ENCODE data around the gene KHDC1L.

Gene KHDC1L

DNA sequence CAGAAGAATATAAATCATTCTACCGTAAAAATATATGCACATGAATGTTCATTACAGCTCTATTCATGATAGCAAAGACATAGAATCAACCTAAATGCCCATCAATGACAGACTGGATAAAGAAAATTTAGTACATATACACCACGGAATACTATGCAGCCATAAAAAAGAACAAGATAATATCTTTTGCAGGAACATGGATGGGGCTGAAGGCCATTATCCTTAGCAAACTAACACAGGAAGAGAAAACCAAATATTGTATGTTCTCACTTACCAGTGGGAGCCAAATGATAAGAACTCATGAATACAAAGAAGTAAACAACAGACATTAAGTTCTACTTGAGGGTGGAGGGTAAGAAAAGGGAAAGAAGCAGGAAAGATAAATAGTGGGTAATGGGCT, 8.4 kb downstream of the KHDC1L start:
- no peak for ATAC-seq
- TF ChIP-seq, protein P1, sequence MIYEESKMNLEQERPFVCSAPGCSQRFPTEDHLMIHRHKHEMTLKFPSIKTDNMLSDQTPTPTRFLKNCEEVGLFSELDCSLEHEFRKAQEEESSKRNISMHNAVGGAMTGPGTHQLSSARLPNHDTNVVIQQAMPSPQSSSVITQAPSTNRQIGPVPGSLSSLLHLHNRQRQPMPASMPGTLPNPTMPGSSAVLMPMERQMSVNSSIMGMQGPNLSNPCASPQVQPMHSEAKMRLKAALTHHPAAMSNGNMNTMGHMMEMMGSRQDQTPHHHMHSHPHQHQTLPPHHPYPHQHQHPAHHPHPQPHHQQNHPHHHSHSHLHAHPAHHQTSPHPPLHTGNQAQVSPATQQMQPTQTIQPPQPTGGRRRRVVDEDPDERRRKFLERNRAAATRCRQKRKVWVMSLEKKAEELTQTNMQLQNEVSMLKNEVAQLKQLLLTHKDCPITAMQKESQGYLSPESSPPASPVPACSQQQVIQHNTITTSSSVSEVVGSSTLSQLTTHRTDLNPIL (CRISPR knock-in tag; IDR thresholded peaks at IDR 0.05; ENCODE audit: low read depth) = no peak
- TF ChIP-seq ZC3H10 (CRISPR knock-in tag; IDR thresholded peaks at IDR 0.05) (no peak), ZNF565 (CRISPR knock-in tag; conservative IDR thresholded peaks at IDR 0.05; ENCODE audit: low read depth) (no peak), TOX (CRISPR knock-in tag; IDR thresholded peaks at IDR 0.05; ENCODE audit: borderline replicate concordance) (no peak)
- TF ChIP-seq, protein P2, sequence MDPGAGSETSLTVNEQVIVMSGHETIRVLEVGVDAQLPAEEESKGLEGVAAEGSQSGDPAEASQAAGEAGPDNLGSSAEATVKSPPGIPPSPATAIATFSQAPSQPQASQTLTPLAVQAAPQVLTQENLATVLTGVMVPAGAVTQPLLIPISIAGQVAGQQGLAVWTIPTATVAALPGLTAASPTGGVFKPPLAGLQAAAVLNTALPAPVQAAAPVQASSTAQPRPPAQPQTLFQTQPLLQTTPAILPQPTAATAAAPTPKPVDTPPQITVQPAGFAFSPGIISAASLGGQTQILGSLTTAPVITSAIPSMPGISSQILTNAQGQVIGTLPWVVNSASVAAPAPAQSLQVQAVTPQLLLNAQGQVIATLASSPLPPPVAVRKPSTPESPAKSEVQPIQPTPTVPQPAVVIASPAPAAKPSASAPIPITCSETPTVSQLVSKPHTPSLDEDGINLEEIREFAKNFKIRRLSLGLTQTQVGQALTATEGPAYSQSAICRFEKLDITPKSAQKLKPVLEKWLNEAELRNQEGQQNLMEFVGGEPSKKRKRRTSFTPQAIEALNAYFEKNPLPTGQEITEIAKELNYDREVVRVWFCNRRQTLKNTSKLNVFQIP (CRISPR knock-in tag; IDR thresholded peaks at IDR 0.05; ENCODE audit: borderline replicate concordance, low read depth) = no peak

DNA sequence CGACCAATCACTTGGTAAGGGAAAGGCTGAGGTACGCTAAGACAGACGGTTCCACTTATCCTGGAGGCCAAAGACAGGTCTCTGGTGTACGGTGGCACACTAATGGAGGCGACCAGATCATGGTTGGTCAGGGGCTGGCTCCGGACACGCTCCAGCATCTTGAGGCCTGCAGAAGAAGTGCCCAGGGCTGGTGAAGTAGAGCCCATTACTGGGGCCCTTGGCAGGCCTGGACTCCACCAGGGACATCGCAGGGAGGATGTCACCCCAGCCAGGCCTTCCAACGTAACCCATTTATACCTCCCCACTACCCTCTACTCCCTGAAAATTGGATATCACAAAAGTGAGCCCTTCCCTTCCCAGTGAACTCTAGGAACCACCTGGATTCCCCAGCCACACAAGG, 16.2 kb downstream of the KHDC1L start:
- ATAC-seq = no peak
- no peak for TF ChIP-seq SNAI2 (CRISPR knock-in tag; IDR thresholded peaks at IDR 0.05)
- no peak for TF ChIP-seq ISL1 (CRISPR knock-in tag; IDR thresholded peaks at IDR 0.05)
- no peak for TF ChIP-seq TOX (CRISPR knock-in tag; IDR thresholded peaks at IDR 0.05; ENCODE audit: borderline replicate concordance)
- no peak for TF ChIP-seq ZFP3 (CRISPR knock-in tag; IDR thresholded peaks at IDR 0.05)

DNA sequence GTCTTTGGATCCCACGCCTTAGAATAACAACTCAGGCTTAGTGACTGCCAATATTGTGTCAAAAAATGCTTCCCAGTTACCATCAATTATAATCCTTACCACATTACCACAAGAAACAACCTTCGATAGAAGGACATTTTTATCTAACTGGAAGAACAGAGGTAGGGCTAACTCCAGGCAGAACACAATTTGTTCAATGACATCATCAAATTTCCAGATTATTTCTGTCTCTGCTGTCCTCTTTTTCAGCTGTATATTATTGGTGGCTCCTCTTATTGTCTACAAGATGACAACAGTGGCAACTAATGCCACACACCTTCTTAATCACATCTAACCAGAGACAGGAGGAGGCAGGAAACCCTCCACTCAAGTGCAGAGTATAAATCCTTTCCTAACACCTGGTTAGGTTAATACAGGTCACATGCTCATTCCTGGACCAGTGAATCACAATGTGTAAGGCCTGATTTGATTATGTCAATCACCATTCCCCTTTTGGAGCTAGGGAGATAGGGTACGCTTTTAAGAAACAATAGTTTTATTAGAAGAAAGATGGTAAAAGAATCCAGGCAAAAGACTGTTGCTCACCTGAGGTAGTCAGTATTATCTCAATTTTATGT, 18.0 kb downstream of the KHDC1L start:
- TF ChIP-seq ESRRG (CRISPR knock-in tag; IDR thresholded peaks at IDR 0.05) (no peak), ZNF565 (CRISPR knock-in tag; conservative IDR thresholded peaks at IDR 0.05; ENCODE audit: low read depth) (no peak), CSDC2 (CRISPR knock-in tag; IDR thresholded peaks at IDR 0.05) (no peak), ARNTL (CRISPR knock-in tag; IDR thresholded peaks at IDR 0.05; ENCODE audit: borderline replicate concordance, low read depth) (no peak), ZNF70 (CRISPR knock-in tag; IDR thresholded peaks at IDR 0.05) (no peak), ZC3H10 (CRISPR knock-in tag; IDR thresholded peaks at IDR 0.05) (no peak)
- TF ChIP-seq, protein P3, sequence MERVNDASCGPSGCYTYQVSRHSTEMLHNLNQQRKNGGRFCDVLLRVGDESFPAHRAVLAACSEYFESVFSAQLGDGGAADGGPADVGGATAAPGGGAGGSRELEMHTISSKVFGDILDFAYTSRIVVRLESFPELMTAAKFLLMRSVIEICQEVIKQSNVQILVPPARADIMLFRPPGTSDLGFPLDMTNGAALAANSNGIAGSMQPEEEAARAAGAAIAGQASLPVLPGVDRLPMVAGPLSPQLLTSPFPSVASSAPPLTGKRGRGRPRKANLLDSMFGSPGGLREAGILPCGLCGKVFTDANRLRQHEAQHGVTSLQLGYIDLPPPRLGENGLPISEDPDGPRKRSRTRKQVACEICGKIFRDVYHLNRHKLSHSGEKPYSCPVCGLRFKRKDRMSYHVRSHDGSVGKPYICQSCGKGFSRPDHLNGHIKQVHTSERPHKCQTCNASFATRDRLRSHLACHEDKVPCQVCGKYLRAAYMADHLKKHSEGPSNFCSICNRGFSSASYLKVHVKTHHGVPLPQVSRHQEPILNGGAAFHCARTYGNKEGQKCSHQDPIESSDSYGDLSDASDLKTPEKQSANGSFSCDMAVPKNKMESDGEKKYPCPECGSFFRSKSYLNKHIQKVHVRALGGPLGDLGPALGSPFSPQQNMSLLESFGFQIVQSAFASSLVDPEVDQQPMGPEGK (CRISPR knock-in tag; IDR thresholded peaks at IDR 0.05; ENCODE audit: borderline replicate concordance) = no peak
- TF ChIP-seq, protein P4, sequence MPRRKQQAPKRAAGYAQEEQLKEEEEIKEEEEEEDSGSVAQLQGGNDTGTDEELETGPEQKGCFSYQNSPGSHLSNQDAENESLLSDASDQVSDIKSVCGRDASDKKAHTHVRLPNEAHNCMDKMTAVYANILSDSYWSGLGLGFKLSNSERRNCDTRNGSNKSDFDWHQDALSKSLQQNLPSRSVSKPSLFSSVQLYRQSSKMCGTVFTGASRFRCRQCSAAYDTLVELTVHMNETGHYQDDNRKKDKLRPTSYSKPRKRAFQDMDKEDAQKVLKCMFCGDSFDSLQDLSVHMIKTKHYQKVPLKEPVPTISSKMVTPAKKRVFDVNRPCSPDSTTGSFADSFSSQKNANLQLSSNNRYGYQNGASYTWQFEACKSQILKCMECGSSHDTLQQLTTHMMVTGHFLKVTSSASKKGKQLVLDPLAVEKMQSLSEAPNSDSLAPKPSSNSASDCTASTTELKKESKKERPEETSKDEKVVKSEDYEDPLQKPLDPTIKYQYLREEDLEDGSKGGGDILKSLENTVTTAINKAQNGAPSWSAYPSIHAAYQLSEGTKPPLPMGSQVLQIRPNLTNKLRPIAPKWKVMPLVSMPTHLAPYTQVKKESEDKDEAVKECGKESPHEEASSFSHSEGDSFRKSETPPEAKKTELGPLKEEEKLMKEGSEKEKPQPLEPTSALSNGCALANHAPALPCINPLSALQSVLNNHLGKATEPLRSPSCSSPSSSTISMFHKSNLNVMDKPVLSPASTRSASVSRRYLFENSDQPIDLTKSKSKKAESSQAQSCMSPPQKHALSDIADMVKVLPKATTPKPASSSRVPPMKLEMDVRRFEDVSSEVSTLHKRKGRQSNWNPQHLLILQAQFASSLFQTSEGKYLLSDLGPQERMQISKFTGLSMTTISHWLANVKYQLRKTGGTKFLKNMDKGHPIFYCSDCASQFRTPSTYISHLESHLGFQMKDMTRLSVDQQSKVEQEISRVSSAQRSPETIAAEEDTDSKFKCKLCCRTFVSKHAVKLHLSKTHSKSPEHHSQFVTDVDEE (CRISPR knock-in tag; IDR thresholded peaks at IDR 0.05) = no peak
- TF ChIP-seq, protein P1 (CRISPR knock-in tag; IDR thresholded peaks at IDR 0.05; ENCODE audit: low read depth) = no peak
- TF ChIP-seq, protein P5, sequence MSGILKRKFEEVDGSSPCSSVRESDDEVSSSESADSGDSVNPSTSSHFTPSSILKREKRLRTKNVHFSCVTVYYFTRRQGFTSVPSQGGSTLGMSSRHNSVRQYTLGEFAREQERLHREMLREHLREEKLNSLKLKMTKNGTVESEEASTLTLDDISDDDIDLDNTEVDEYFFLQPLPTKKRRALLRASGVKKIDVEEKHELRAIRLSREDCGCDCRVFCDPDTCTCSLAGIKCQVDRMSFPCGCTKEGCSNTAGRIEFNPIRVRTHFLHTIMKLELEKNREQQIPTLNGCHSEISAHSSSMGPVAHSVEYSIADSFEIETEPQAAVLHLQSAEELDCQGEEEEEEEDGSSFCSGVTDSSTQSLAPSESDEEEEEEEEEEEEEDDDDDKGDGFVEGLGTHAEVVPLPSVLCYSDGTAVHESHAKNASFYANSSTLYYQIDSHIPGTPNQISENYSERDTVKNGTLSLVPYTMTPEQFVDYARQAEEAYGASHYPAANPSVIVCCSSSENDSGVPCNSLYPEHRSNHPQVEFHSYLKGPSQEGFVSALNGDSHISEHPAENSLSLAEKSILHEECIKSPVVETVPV (CRISPR knock-in tag; IDR thresholded peaks at IDR 0.05) = no peak
- no peak for ATAC-seq

DNA sequence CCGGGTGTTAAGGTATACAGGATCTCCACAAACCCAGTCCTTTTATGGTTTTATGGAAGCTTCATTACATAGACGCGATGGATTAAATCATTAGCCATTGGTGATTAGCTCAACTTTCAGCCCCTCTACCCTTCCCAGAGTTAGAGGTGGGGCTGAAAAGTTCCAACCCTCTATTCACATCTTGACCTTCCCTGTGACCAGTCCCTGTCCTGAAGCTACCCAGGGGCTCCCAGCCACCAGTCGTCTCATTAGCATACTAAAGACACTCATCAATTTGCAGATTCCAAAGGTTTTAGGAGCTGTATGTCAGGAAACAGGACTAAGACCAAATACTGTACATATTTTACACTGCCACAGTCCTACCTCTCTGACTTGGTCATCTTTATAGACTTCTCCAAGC, 21.0 kb downstream of the KHDC1L start:
- no peak for ATAC-seq

More for the DNA sequence above, 21.0 kb downstream of the KHDC1L start:
- no peak for TF ChIP-seq ZFP3 (CRISPR knock-in tag; IDR thresholded peaks at IDR 0.05)
- TF ChIP-seq, protein P3 (CRISPR knock-in tag; IDR thresholded peaks at IDR 0.05; ENCODE audit: borderline replicate concordance) = no peak
- TF ChIP-seq, protein P1 (CRISPR knock-in tag; IDR thresholded peaks at IDR 0.05; ENCODE audit: low read depth) = no peak
- no peak for TF ChIP-seq ZFP30 (CRISPR knock-in tag; IDR thresholded peaks at IDR 0.05)
- TF ChIP-seq OSR1 (CRISPR knock-in tag; IDR thresholded peaks at IDR 0.05) = no peak
- no peak for TF ChIP-seq ARNTL (CRISPR knock-in tag; IDR thresholded peaks at IDR 0.05; ENCODE audit: borderline replicate concordance, low read depth)
- TF ChIP-seq ESRRG (CRISPR knock-in tag; IDR thresholded peaks at IDR 0.05) = no peak
- TF ChIP-seq PPARA (CRISPR knock-in tag; IDR thresholded peaks at IDR 0.05; ENCODE audit: borderline replicate concordance) = no peak

Data from SK-N-SH treated with all-trans-retinoic acid at 6 μM for 48 hours (cell line).